GM20000 (cell line): ENCODE measurements around the gene ABHD16A.

Source experiments
- DNase-seq: peaks from one replicate; pipeline ENCODE4 v3.0.0; 2012; ENCODE audit warnings: low spot score
- TF ChIP-seq, protein P1 (sequence below): IDR thresholded peaks from 2 replicates; pipeline ENCODE4 v1.5.1; 2012; ENCODE audit warnings: mild to moderate bottlenecking, control low read depth; ENCODE audit errors: extremely low read depth, missing control alignments

The ABHD16A gene

GRCh38 chr6:31736021-31736767, 33.1 kb upstream of the ABHD16A start, which contains the start of gene CLIC1:
Gene CLIC1, minus strand, starts transcription at chr6:31736530. Its CDS starts 230 bp downstream, at chr6:31736300.
- TF ChIP-seq, protein P1, sequence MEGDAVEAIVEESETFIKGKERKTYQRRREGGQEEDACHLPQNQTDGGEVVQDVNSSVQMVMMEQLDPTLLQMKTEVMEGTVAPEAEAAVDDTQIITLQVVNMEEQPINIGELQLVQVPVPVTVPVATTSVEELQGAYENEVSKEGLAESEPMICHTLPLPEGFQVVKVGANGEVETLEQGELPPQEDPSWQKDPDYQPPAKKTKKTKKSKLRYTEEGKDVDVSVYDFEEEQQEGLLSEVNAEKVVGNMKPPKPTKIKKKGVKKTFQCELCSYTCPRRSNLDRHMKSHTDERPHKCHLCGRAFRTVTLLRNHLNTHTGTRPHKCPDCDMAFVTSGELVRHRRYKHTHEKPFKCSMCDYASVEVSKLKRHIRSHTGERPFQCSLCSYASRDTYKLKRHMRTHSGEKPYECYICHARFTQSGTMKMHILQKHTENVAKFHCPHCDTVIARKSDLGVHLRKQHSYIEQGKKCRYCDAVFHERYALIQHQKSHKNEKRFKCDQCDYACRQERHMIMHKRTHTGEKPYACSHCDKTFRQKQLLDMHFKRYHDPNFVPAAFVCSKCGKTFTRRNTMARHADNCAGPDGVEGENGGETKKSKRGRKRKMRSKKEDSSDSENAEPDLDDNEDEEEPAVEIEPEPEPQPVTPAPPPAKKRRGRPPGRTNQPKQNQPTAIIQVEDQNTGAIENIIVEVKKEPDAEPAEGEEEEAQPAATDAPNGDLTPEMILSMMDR, result no peak
- DNase-seq, result peak; percentile 84

DNA sequence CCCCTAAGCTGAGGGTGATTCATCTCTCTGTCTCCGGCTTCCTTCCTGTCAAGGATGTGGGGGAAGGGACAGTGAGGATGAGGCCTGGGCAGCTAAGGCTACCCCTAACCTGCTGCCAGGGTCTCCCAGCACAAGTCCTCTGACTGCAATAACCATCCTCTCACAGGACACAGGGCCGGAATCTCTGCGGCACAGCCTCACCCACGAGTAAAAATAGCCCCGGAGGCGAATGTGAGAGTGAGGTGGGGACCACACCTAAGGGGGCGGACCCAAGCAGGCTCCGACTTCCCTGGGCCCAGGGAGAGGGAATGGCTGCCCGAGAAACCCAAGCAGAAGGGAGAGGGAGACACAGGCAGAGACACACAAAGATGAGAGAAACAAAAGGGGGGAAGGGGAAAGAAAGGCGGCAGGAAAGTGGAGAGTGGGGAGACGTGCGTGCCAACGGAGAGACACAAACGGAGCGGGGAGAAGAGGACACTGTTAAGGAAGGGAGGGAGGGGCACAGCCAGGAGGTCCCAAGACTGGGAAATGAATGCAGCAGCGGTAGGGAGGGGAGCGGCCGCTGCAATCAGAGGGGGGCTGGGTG, 31.8 kb upstream of the ABHD16A start:
- TF ChIP-seq, protein P1, result no peak
- DNase-seq, result peak; percentile 86

GRCh38 chr6:31734247-31734820, 31.2 kb upstream of the ABHD16A start:
- DNase-seq, result no peak
- TF ChIP-seq, protein P1, result no peak

DNA sequence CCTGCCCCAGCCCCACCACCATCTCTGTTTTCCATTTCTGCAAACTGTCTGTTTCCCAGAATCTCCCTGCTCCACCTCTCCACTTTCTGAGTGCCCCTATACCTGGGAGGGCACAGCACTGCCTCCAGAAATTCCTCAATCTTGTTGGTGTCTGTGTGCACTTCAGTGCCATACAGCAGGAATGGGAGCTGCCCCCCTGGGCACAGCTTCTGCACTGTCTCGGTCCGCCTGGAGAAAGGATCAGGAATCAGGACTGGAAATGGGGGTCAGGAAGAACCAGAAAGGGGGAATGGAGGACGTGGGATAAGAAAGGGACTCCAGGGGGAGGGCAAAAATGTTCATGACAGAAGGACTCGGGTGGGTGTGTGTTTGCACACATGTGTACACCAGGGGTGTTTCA, 30.6 kb upstream of the ABHD16A start:
- TF ChIP-seq, protein P1, result no peak

DNA sequence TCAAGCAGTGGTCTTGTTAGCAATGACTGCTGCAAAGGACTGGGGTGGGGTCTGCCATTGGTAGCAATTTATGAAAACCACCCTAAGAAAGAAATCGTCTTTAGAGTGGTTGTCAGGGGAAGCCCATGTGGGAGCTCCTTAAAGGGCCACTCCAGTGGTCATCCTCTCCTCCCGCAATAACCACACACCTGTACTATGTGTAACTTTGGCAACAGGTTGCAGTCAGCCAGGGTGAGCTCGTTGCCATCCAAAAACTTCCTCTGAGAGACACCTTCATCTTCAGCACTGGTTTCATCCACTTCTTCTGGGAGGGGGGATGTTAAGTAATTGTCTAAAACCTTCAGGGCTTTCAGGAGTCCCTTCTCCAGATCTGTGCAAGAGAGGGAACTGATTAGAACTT, 28.9 kb upstream of the ABHD16A start:
- no peak for DNase-seq
- TF ChIP-seq, protein P1, result no peak

More for the DNA sequence above, 30.6 kb upstream of the ABHD16A start:
- DNase-seq, result no peak

GRCh38 chr6:31730631-31731086, 27.5 kb upstream of the ABHD16A start:
- no peak for DNase-seq
- TF ChIP-seq, protein P1, result no peak
